Liver (tissue), 9 donors: ENCODE results near the gene FTO. TPM values are rescaled to one million over a fixed set of nuclear protein-coding genes. Genes with fewer than 3 reads are reported as not detected.

Source experiments
- DNase-seq: peaks from one replicate; pipeline ENCODE4 v3.0.0-alpha.2; 2017; ENCODE audit warnings: low spot score
- H3K27ac ChIP-seq, 2 donors: one replicate each; pipeline ENCODE4 v1.7.0; 2013; ENCODE audit warnings: inconsistent platforms in 2 of 2, low read length in 2 of 2, control low read depth in 1 of 2, low read depth in 1 of 2, mild to moderate bottlenecking in 1 of 2
- H3K27me3 ChIP-seq, 4 donors: one replicate each; pipeline versions ENCODE4 v1.6.1 to v1.7.0; 2013; ENCODE audit warnings: low read length in 3 of 4, inconsistent platforms in 1 of 4, mild to moderate bottlenecking in 1 of 4, moderate library complexity in 1 of 4; ENCODE audit not compliant: control insufficient read depth in 4 of 4, insufficient read depth in 4 of 4
- H3K36me3 ChIP-seq, 4 donors: one replicate each; pipeline versions ENCODE4 v1.6.1 to v1.7.0; 2013; ENCODE audit warnings: low read length in 3 of 4, mild to moderate bottlenecking in 3 of 4, low read depth in 1 of 4, moderate library complexity in 1 of 4; ENCODE audit not compliant: control insufficient read depth in 4 of 4, insufficient read depth in 3 of 4
- H3K4me1 ChIP-seq, 4 donors: one replicate each; pipeline versions ENCODE4 v1.6.1 to v1.7.0; 2013; ENCODE audit warnings: low read length in 3 of 4, mild to moderate bottlenecking in 3 of 4, moderate library complexity in 1 of 4; ENCODE audit not compliant: control insufficient read depth in 4 of 4, insufficient read depth in 4 of 4
- H3K4me3 ChIP-seq, 3 donors: one replicate each; pipeline versions ENCODE4 v1.6.1 to v1.7.0; 2013; ENCODE audit warnings: low read length in 3 of 3, control low read depth in 1 of 3, low read depth in 1 of 3, mild to moderate bottlenecking in 1 of 3
- H3K9ac ChIP-seq, 2 donors: one replicate each; pipeline ENCODE4 v1.7.0; 2013; ENCODE audit warnings: low read length in 2 of 2, mild to moderate bottlenecking in 2 of 2, moderate library complexity in 2 of 2, control low read depth in 1 of 2, low read depth in 1 of 2
- H3K9me3 ChIP-seq, 4 donors: one replicate each; pipeline versions ENCODE4 v1.6.1 to v1.7.0; 2013; ENCODE audit warnings: low read length in 3 of 4; ENCODE audit not compliant: control insufficient read depth in 4 of 4
- EGR1 ChIP-seq, 2 donors: IDR thresholded peaks; 2 replicates each; pipeline ENCODE4 v1.6.1; 2016 to 2018; ENCODE audit warnings: antibody characterized with exemption in 2 of 2, low read depth in 2 of 2
- FOXA1 ChIP-seq: IDR thresholded peaks from 2 replicates; pipeline ENCODE4 v1.6.1; 2016; ENCODE audit warnings: antibody characterized with exemption
- FOXA2 ChIP-seq: IDR thresholded peaks from 2 replicates; pipeline ENCODE4 v1.6.1; 2016; ENCODE audit warnings: antibody characterized with exemption
- GABPA ChIP-seq, 2 donors: IDR thresholded peaks in 1 of 2; conservative IDR thresholded peaks in 1 of 2; 2 replicates each; pipeline ENCODE4 v1.6.1; 2016; ENCODE audit warnings: antibody characterized with exemption in 2 of 2, mild to moderate bottlenecking in 1 of 2, moderate library complexity in 1 of 2
- HNF4A ChIP-seq, 2 donors: conservative IDR thresholded peaks; 2 replicates each; pipeline ENCODE4 v1.6.1; 2016; ENCODE audit warnings: antibody characterized with exemption in 2 of 2, mild to moderate bottlenecking in 2 of 2
- HNF4G ChIP-seq: IDR thresholded peaks from 2 replicates; pipeline ENCODE4 v1.6.1; 2016; ENCODE audit warnings: antibody characterized with exemption
- JUND ChIP-seq, 2 donors: IDR thresholded peaks; 2 replicates each; pipeline ENCODE4 v1.6.1; 2016; ENCODE audit warnings: antibody characterized with exemption in 2 of 2
- NR2F2 ChIP-seq: IDR thresholded peaks from 2 replicates; pipeline ENCODE4 v1.6.1; 2016; ENCODE audit warnings: antibody characterized with exemption
- RAD21 ChIP-seq, 2 donors: IDR thresholded peaks; 2 replicates each; pipeline ENCODE4 v1.6.1; 2016; ENCODE audit warnings: antibody characterized with exemption in 2 of 2, mild to moderate bottlenecking in 2 of 2
- RXRA ChIP-seq, 2 donors: IDR thresholded peaks; 2 replicates each; pipeline ENCODE4 v1.6.1; 2017 to 2018; ENCODE audit warnings: antibody characterized with exemption in 2 of 2, mild to moderate bottlenecking in 1 of 2
- SP1 ChIP-seq: IDR thresholded peaks from 2 replicates; pipeline ENCODE4 v1.6.1; 2018; ENCODE audit warnings: antibody characterized with exemption, mild to moderate bottlenecking
- TAF1 ChIP-seq: conservative IDR thresholded peaks from 2 replicates; pipeline ENCODE4 v1.6.1; 2016; ENCODE audit warnings: antibody characterized with exemption, mild to moderate bottlenecking
- YY1 ChIP-seq: IDR thresholded peaks from 2 replicates; pipeline ENCODE4 v1.6.1; 2016; ENCODE audit warnings: antibody characterized with exemption, mild to moderate bottlenecking
- ZBTB33 ChIP-seq: IDR thresholded peaks from 2 replicates; pipeline ENCODE4 v1.6.1; 2016; ENCODE audit warnings: antibody characterized with exemption
- WGBS: extraction: QIAGEN DNeasy Blood & Tissue Kit; methylation state at CpG from one replicate; pipeline ENCODE4 v1.1.7; 2013; 5-methylcytosine and 5-hydroxymethylcytosine counted together
- polyA plus RNA-seq, 2 donors: library from polyadenylated mRNA; stranded (reverse) in 1 of 2; unstranded in 1 of 2; fragments of 200-250 nt in 1 of 2; fragments of >200 nt in 1 of 2; fragmentation: Nextera tagmentation in 1 of 2; extraction: Ambion mirVana in 1 of 2; gene quantifications; one replicate each; pipeline versions ENCODE4 v1.2.1 to v1.2.3, GENCODE V29; 2013 to 2015
- total RNA-seq, 2 donors: library from RNA; depleted of rRNA; stranded (reverse); fragments of >200 nt; gene quantifications; one replicate each; pipeline ENCODE4 v1.2.3, GENCODE V29; 2014
- TF ChIP-seq, protein P1 (sequence below): fragments of 150-350 bp; IDR thresholded peaks from 2 replicates; pipeline ENCODE4 v1.5.1; 2017; ENCODE audit warnings: improper control_type of control experiment, low read depth, low read length; ENCODE audit not compliant: missing input control
- TF ChIP-seq, protein P2 (sequence below): IDR thresholded peaks from 2 replicates; pipeline ENCODE4 v1.6.1; 2016; ENCODE audit warnings: antibody characterized with exemption
- TF ChIP-seq, protein P3 (sequence below): IDR thresholded peaks from 2 replicates; pipeline ENCODE4 v1.6.1; 2016; ENCODE audit warnings: antibody characterized with exemption
- TF ChIP-seq, protein P4 (sequence below): IDR thresholded peaks from 2 replicates; pipeline ENCODE4 v1.6.1; 2016; ENCODE audit warnings: antibody characterized with exemption, mild to moderate bottlenecking
- donor health status: healthy.
- donor health status: healthy.
- donor health status: healthy.
- donor health status: healthy.
- donor health status: healthy.

The FTO gene
- total and polyA plus RNA-seq, 4 donors, result 12.0 to 54.2 (median 24.6) TPM

DNA sequence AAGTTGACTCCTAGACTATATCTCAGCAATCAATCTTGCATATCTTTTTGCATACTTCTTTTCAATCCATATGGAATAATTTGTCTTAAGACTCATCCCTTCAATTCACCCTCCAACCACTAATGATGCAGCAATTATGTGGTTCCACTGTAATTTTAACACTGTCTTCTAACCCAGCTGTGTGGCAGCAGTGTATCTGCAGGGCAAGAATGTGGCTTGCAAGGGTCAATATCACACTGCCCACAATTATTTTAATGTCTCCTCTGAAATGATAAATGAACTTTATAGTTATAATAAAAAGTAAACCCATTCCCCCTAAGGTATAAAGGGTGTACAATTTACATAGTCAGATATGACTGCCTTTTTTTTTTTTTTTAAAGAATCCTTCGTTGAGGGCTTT lies 48.6 kb downstream of the FTO start:
- H3K9ac ChIP-seq, result no peak overlapping the region
- H3K27me3 ChIP-seq, result no peaks in the 10 kb centered on the region
- no peak overlapping the region for H3K27ac ChIP-seq
- 72% methylated on average over 1 of the region's 1 CpG for WGBS
- TF ChIP-seq, protein P1, sequence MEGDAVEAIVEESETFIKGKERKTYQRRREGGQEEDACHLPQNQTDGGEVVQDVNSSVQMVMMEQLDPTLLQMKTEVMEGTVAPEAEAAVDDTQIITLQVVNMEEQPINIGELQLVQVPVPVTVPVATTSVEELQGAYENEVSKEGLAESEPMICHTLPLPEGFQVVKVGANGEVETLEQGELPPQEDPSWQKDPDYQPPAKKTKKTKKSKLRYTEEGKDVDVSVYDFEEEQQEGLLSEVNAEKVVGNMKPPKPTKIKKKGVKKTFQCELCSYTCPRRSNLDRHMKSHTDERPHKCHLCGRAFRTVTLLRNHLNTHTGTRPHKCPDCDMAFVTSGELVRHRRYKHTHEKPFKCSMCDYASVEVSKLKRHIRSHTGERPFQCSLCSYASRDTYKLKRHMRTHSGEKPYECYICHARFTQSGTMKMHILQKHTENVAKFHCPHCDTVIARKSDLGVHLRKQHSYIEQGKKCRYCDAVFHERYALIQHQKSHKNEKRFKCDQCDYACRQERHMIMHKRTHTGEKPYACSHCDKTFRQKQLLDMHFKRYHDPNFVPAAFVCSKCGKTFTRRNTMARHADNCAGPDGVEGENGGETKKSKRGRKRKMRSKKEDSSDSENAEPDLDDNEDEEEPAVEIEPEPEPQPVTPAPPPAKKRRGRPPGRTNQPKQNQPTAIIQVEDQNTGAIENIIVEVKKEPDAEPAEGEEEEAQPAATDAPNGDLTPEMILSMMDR, result no peak
- TF ChIP-seq ZBTB33 (no peak), JUND (IDR thresholded peaks at IDR 0.05) (no peak), HNF4A (conservative IDR thresholded peaks at IDR 0.05) (no peak), SP1 (no peak), FOXA1 (no peak), GABPA (IDR thresholded peaks at IDR 0.05 in 1 of 2, conservative IDR thresholded peaks at IDR 0.05 in 1 of 2) (no peak), TAF1 (no peak), HNF4G (no peak), EGR1 (IDR thresholded peaks at IDR 0.05; ENCODE audit: low read depth in 2 of 2) (no peak), RAD21 (IDR thresholded peaks at IDR 0.05) (no peak), FOXA2 (no peak), NR2F2 (no peak), RXRA (IDR thresholded peaks at IDR 0.05) (no peak), YY1 (no peak)
- TF ChIP-seq, protein P2, sequence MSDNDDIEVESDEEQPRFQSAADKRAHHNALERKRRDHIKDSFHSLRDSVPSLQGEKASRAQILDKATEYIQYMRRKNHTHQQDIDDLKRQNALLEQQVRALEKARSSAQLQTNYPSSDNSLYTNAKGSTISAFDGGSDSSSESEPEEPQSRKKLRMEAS, result no peak
- TF ChIP-seq, protein P3, sequence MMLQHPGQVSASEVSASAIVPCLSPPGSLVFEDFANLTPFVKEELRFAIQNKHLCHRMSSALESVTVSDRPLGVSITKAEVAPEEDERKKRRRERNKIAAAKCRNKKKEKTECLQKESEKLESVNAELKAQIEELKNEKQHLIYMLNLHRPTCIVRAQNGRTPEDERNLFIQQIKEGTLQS, result no peak
- TF ChIP-seq, protein P4, sequence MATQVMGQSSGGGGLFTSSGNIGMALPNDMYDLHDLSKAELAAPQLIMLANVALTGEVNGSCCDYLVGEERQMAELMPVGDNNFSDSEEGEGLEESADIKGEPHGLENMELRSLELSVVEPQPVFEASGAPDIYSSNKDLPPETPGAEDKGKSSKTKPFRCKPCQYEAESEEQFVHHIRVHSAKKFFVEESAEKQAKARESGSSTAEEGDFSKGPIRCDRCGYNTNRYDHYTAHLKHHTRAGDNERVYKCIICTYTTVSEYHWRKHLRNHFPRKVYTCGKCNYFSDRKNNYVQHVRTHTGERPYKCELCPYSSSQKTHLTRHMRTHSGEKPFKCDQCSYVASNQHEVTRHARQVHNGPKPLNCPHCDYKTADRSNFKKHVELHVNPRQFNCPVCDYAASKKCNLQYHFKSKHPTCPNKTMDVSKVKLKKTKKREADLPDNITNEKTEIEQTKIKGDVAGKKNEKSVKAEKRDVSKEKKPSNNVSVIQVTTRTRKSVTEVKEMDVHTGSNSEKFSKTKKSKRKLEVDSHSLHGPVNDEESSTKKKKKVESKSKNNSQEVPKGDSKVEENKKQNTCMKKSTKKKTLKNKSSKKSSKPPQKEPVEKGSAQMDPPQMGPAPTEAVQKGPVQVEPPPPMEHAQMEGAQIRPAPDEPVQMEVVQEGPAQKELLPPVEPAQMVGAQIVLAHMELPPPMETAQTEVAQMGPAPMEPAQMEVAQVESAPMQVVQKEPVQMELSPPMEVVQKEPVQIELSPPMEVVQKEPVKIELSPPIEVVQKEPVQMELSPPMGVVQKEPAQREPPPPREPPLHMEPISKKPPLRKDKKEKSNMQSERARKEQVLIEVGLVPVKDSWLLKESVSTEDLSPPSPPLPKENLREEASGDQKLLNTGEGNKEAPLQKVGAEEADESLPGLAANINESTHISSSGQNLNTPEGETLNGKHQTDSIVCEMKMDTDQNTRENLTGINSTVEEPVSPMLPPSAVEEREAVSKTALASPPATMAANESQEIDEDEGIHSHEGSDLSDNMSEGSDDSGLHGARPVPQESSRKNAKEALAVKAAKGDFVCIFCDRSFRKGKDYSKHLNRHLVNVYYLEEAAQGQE, result no peak
- DNase-seq, result no peak
- H3K4me3 ChIP-seq, result no peak overlapping the region
- H3K9me3 ChIP-seq, result peaks cover 0 to 3% (median 0%) of the 10 kb centered on the region in 4 donors
- H3K4me1 ChIP-seq, result peaks cover 3 to 17% (median 6%) of the 10 kb centered on the region in 4 donors
- no peaks in the 10 kb centered on the region for H3K36me3 ChIP-seq
